HG03196 (cell line): ENCODE results near the gene ERC1.
"Not testable (repeated sequence)": the region's sequence is repeated elsewhere in the genome, so short reads cannot be mapped to it uniquely, and the experiment has no call there.

Experiments
- ATAC-seq: cut with Tn5 transposase; IDR thresholded peaks from one replicate; pipeline ENCODE4 v1.9.1; 2021; ENCODE audit not compliant: unreplicated experiment

The ERC1 gene

DNA sequence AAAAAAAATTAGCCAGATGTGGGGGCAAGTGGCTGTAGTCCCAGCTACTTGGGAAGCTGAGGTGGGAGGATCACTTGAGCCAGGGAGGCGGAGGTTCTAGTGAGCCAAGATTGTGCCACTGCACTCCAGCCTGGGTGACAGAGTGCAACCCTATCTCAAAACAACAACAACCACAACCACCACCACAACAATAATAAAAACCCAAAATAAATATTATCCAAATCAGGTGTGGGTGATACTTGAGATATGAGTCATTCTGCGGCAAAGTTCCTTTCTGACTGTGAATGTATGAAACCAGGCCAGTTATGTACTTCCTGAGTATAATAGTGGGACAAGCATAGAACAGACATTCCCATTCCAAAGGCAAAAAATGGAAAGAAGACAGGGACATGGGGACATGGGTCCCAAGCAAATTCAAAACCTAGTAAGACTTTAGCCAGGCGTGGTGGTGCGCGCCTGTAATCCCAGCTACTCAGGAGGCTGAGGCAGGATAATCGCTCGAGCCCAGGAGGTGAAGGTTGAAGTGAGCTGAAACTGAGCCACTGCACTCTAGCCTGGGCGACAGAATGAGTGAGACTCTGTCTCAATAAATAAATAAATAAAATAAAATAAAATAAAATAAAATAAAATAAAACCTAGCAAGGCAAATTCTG, 9.7 kb upstream of the ERC1 start:
- ATAC-seq: no peak

DNA sequence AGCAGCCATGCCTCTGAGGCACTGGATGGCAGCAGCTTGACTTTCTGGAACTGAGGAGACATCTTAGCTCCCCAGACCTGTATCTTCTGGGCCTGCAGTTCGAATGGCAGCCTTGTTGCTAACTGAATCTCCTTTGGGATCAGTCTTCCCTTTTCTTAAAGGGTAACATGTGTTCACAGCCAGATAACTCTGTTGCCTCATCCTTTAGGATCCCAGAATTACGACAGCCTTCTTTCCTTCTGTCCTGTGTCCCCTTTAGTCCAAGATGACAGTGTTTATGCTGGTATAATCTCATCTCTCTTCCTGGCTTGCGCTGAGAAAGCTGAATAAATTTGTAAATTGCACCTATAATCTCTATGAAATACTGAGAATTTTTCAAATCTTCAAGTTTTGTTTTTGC, 9.1 kb upstream of the ERC1 start:
- ATAC-seq: no peak

DNA sequence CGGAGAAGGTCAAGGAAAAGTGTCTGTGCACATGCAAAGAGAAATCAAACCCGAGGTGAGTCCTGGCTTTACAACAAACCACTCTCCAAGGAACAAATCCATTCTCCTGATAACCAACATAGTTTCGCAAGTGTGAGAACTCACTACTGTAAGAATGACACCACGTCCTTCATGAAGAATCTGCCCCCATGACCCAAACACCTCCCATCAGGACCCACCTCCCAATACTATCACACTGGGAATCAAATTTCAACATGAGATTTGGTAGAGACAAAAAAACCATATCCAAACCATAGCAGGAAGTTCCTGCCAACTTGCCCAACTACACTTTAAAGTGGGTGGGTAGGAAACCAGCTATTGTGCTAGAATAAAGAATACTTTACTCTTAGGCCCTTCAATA, 2.4 kb upstream of the ERC1 start:
- no peak for ATAC-seq

- ATAC-seq: no peak
Measured at GRCh38 chr12:989051-989450, 2.0 kb upstream of the ERC1 start.

GRCh38 chr12:989751-990660, 1.0 kb upstream of the ERC1 start:
- no peak for ATAC-seq

DNA sequence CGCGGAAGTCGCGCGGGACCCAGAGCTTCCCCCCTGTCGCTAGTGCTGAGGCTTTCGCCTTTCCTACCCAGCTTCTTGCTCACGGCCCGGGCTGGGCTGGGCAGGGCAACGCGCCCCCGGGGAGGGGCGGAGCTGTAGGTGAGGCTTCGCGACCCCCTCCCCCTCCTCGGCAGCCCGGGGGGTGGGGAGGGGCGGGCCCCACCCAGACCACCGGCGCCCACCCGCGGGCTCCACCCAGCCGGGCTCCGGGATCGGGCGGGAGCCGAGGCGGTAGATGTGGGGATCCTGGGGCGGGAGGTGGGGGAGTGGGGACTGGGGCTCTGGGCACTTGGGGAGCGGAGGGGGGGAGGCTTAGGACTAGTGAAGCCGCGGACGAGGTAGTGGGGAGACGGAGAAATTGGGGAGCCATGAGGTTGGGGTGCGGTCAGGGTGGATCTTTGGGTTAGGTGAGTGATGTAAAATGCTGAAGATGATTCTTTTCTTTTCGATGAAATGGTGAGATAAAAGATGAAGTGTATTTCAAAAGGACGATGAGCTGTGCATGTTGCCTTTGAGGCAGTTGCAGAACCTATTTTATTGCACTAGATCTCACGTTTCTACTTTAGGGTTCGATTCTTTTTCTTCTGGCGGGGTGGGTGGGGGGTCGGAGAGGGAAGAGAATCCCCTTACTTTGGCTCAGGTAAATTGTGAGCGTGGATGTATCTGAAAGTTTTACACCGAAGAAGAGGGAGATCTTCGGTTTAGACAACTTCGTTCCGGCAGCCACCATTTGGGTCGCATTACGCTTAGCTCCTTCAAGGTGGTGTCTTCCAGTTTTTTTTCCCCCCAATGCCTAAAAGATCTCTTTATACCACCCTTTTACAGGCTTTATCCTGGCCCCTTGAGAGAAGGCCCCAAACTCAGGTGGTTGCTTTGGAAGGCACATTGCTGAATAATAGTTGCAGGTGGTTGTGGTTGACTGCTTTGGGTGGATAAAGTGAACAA, 619 bp downstream of the ERC1 start:
- ATAC-seq: no peak

DNA sequence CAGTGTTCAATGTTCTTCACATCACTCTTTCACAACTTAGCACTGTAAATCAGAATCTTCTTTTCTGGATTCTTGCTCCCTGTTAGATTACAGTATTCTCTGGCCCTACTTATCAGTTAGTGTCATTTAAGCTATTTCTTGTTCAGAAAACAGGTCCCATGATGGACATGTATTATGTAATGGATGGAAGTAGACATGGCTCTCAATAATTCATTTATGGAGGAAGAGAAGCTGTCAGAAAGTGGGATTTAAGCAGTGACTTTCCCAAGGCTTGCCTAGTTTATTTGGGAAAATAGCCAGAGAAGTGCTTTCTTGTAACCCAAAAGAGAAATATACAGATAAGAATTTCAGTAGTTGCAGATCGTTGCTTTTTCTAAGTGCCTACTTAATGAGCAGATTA, 1.6 kb downstream of the ERC1 start:
- no peak for ATAC-seq

GRCh38 chr12:996881-997280, 5.9 kb downstream of the ERC1 start:
- ATAC-seq: no peak

DNA sequence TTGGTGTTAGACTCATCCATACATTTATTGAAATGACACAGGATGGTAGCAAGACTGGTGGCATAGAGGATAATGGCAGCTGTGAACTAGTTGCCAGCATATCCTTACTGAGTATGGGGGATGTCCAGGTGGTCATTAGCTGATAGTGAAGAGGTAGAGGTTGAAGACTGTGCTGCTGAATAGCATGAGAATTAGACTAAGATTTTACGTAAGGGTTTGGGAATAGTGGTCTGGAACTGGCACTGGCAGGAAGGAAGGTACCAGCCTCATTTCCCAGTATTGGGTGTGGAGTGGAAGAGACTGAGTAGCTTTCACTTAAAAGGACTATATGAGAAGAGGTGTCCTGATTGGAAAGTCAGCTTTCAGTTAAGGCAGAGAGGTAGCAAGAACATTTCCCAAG, 6.5 kb downstream of the ERC1 start:
- no peak for ATAC-seq

GRCh38 chr12:998020-998874, 7.2 kb downstream of the ERC1 start:
- no peak for ATAC-seq

DNA sequence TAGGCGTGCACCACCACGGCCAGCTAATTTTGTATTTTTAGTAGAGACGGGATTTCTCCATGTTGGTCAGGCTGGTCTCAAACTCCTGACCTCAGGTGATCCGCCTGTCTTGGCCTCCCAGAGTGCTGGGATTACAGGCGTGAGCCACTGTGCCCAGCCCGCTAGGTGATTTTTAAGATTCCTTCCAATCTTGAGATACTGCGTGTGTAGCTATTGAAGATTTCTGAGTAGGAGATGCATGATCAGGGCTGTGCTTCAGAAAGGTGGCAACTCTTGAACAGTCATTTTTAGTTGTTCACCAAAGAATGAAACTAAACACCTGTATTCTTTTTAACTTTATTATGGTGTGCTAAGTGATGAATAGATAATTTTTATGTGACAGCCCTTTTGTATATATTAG, 8.7 kb downstream of the ERC1 start:
- not testable (repeated sequence) for ATAC-seq

DNA sequence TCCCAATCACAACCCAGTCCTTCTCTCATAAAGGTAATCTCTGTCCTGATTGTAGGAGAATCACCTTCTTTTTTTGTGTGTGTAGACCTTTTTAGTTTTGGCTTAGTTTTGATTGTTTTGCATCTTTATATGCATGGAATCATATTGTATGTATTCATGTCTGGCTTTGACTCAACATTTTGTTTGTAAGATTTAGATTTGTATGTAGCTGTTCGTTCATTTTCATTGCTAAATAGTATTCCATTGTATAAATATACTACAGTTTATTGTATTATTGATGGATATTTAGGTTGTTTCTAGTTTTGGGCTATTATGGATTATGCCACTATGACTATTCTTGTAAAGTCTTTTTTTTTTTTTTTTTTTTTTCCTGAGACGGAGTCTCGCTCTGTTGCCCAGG, 10.5 kb downstream of the ERC1 start:
- no peak for ATAC-seq

DNA sequence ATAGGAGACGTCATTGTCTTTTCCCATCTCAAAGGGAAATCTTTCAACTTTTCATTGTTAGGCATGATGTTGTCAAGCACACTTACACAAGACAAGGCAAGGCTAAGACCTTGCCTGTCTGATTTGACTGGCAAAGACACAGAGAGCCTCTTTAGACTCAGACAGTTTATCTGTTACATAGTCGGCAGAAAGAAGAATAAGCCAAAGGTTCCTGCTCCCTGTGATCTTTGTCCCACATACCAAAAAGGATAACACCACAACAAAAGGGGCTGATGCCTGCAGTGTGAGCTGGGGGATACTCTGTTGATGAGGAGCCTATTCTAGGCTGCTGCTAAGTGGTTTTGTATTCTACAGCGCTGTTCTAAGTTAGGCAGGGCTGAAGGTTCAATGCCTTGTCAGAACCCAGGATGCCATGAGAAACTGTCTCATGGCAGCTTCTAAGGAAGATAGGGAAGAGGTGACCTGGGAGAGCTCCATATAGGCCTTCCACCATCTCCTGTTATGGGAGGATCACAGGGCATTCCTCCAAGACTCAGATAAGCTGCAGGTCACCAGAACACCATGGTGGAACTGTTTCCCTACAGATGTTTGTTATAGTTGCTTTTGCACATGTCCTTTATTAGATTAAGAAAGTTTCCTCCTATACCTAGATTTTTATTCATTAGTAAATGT, 12.7 kb downstream of the ERC1 start:
- ATAC-seq: no peak

- ATAC-seq: no peak
Measured at GRCh38 chr12:1006255-1006654, 15.2 kb downstream of the ERC1 start.

- ATAC-seq: no peak
Measured at GRCh38 chr12:1007276-1007675, 16.3 kb downstream of the ERC1 start.

- ATAC-seq: no peak
Measured at GRCh38 chr12:1007994-1008393, 17.0 kb downstream of the ERC1 start.

DNA sequence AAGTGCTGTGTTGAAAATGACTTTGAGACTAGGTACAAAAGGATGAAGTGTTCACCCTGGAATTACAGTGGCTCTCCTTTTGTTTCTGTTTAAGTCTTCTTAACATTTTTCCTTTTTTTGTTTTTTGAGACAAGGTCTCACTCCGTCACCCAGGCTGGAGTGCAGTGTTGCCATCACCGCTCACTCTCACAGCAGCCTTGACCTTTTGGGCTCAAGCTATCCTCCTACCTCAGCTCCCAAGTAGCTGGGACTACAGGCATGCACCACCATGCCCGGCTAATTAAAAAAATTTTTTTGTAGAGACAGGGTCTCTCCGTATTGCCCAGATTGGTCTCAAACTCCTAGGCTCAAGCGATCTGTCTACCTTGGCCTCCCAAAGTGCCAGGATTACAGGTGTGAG, 20.1 kb downstream of the ERC1 start:
- no peak for ATAC-seq

GRCh38 chr12:1013618-1014489, 22.8 kb downstream of the ERC1 start:
- ATAC-seq: no peak

DNA sequence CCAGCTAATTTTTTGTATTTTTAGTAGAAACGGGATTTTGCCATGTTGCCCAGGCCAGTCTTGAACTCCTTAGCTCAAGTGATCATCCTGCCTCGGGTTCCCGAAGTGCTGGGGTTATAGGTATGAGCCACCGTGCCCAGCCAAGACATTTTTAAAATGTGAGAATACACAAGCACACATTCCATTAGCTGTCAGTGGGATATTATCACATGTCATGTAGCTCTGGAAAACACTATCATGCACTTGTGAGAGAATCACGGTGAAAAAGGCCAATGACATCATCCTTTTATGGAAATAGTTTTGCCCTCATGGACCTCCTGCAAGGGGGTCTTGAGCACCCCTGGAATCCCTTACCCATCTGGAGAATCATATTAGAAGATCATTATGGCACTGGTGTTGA, 28.3 kb downstream of the ERC1 start:
- ATAC-seq: no peak
